ENCODE data around the gene MRM1. TPM values are rescaled to one million over a fixed set of nuclear protein-coding genes. Genes with fewer than 3 reads are reported as not detected.
"Not testable (repeated sequence)": the region's sequence is repeated elsewhere in the genome, so short reads cannot be mapped to it uniquely, and the experiment has no call there.

MRM1 gene
- total RNA-seq, 3 donors from 2014 or later (not counting 1 experiment from before 2014, with no cell fraction given): 1.3 to 2.8 (median 1.7) TPM

DNA sequence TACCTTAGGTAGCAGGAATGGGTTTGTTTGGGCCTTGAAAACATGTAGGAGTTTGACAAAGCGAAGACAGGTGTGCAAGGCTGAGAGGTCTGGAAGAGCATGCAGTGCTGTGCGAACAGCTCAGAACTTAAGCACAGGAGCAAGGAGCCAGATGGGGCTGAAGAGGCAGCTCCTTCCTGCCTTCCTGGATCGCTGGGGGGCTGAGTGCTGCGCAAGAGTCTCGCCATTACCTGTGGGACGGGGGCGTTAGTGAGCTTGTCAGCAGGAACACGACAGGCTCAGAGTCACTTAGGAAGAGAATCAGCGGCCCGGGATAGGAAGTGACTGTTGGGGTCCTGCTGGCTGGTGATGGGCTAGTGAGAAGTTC lies 464 bp upstream of the MRM1 start:
- Mint-ChIP-seq H3K4me3 (peak overlapping the region; percentile 92), H3K27me3 (ENCODE audit: low read depth in 2 of 2) (no peaks in the 10 kb centered on the region), H3K36me3 (no peaks in the 10 kb centered on the region), H3K4me1 (peaks cover 33 to 38% of the 10 kb centered on the region in 2 donors), H3K9me3 (no peaks in the 10 kb centered on the region), H3K27ac (peak overlapping the region; percentile 84 to 93)
- H3K4me1 ChIP-seq (ENCODE audit: control insufficient read depth, insufficient read depth, low read length): peaks cover 28% of the 10 kb centered on the region
- peak in 1 of 2 donors; percentile 61 for DNase-seq
- no peaks in the 10 kb centered on the region for H3K9me3 ChIP-seq (ENCODE audit: control insufficient read depth, insufficient read depth, low read length)
- no peaks in the 10 kb centered on the region for H3K36me3 ChIP-seq (ENCODE audit: control insufficient read depth, insufficient read depth, low read length)
- no peaks in the 10 kb centered on the region for H3K27me3 ChIP-seq (ENCODE audit: control insufficient read depth, insufficient read depth, low read length)
- TF ChIP-seq, protein P1, sequence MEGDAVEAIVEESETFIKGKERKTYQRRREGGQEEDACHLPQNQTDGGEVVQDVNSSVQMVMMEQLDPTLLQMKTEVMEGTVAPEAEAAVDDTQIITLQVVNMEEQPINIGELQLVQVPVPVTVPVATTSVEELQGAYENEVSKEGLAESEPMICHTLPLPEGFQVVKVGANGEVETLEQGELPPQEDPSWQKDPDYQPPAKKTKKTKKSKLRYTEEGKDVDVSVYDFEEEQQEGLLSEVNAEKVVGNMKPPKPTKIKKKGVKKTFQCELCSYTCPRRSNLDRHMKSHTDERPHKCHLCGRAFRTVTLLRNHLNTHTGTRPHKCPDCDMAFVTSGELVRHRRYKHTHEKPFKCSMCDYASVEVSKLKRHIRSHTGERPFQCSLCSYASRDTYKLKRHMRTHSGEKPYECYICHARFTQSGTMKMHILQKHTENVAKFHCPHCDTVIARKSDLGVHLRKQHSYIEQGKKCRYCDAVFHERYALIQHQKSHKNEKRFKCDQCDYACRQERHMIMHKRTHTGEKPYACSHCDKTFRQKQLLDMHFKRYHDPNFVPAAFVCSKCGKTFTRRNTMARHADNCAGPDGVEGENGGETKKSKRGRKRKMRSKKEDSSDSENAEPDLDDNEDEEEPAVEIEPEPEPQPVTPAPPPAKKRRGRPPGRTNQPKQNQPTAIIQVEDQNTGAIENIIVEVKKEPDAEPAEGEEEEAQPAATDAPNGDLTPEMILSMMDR (IDR thresholded peaks at IDR 0.05): no peak
- 17% methylated on average over 10 of the region's 10 CpGs for WGBS (ENCODE audit: insufficient coverage)
- intact Hi-C loops (cut with micrococcal nuclease): loop anchor here (5.0 to 10.0 kb wide), 2 partner anchors 56 to 636 kb away; partner anchors contain the start of gene GGNBP2
- H3K27ac ChIP-seq (ENCODE audit: low read length): peak overlapping the region; percentile 73
- peak in 2 of 3 donors; percentile 8 for ATAC-seq
- peak overlapping the region; percentile 96 for H3K4me3 ChIP-seq (ENCODE audit: low read length)

DNA sequence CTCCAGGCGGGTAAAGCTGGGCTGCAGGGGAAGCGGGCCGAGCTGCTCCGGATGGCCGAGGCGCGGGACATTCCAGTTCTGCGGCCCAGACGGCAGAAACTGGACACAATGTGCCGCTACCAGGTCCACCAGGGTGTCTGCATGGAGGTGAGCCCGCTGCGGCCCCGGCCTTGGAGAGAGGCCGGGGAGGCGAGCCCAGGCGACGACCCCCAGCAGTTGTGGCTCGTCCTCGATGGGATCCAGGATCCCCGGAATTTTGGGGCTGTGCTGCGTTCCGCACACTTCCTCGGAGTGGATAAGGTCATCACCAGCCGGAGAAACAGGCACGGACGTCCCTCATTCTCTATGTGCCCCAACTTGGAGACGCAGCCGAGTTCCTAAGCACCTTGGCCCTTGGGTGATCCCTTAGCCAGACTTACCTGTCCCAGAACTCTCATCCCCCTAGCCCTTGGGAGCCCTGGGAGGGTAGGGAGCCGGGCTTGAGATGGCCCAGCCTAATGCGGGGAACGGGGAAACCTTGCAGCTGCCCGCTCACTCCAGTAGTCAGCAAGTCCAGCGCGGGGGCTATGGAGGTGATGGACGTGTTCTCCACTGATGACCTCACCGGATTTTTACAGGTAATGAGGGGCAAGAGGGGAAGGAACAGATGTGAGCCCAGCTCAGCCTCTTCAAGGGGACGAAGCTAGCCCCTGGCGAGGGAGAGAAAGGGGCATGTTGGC lies 806 bp downstream of the MRM1 start:
- no peaks in the 10 kb centered on the region for H3K27me3 Mint-ChIP-seq (ENCODE audit: low read depth in 2 of 2)
- intact Hi-C loops (cut with micrococcal nuclease): loop anchor here (2.0 to 10.0 kb wide), 4 partner anchors 57 to 771 kb away; partner anchors contain the start of gene GGNBP2
- ATAC-seq (peak in 1 of 3 donors; percentile 1), DNase-seq (peak in 1 of 2 donors; percentile 34)
- Histone ChIP-seq H3K27ac (ENCODE audit: low read length) (no peak overlapping the region), H3K27me3 (ENCODE audit: control insufficient read depth, insufficient read depth, low read length) (no peaks in the 10 kb centered on the region), H3K36me3 (ENCODE audit: control insufficient read depth, insufficient read depth, low read length) (no peaks in the 10 kb centered on the region), H3K9me3 (ENCODE audit: control insufficient read depth, insufficient read depth, low read length) (no peaks in the 10 kb centered on the region), H3K4me3 (ENCODE audit: low read length) (peak overlapping the region; percentile 96), H3K4me1 (ENCODE audit: control insufficient read depth, insufficient read depth, low read length) (peaks cover 28% of the 10 kb centered on the region)
- 1% methylated on average over 38 of the region's 38 CpGs for WGBS (ENCODE audit: insufficient coverage)
- H3K4me1 Mint-ChIP-seq: peaks cover 36 to 41% of the 10 kb centered on the region in 2 donors
- H3K27ac Mint-ChIP-seq: peak overlapping the region; percentile 84 to 93
- no peaks in the 10 kb centered on the region for H3K36me3 Mint-ChIP-seq
- TF ChIP-seq, protein P1 (IDR thresholded peaks at IDR 0.05): no peak
- no peaks in the 10 kb centered on the region for H3K9me3 Mint-ChIP-seq
- H3K4me3 Mint-ChIP-seq: peak overlapping the region; percentile 92

DNA sequence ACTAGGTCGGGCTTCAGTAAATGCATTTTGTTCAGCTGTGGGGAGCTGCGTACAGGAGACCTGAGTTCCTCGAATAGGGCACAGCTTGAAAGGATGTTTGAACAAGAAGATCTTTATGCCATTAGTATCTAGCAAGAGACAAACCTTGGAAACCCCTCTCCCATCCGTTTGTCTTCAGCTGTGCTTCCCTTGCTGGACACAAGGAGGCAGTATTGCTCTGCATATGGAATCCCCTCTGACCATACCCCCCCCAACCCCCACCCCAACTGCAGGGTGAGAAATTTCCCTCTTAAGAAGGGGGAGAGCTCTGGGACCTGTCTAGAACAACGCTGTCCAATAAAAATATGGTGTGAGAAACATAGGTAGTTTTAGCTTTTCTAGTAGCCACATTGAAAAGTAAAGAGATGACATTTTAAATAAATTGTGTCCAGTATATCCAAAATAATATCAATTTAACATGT lies 1.6 kb downstream of the MRM1 start:
- peak; percentile 48 to 89 for DNase-seq
- Histone ChIP-seq H3K4me1 (ENCODE audit: control insufficient read depth, insufficient read depth, low read length) (peaks cover 28% of the 10 kb centered on the region), H3K4me3 (ENCODE audit: low read length) (peak overlapping the region; percentile 96), H3K27ac (ENCODE audit: low read length) (no peak overlapping the region), H3K9me3 (ENCODE audit: control insufficient read depth, insufficient read depth, low read length) (no peaks in the 10 kb centered on the region), H3K27me3 (ENCODE audit: control insufficient read depth, insufficient read depth, low read length) (no peaks in the 10 kb centered on the region), H3K36me3 (ENCODE audit: control insufficient read depth, insufficient read depth, low read length) (no peaks in the 10 kb centered on the region)
- intact Hi-C loops (cut with micrococcal nuclease): loop anchor here (2.0 to 10.0 kb wide), 4 partner anchors 58 to 770 kb away; partner anchors contain the start of gene GGNBP2
- H3K36me3 Mint-ChIP-seq: no peaks in the 10 kb centered on the region
- peak overlapping the region in 1 of 2 donors; percentile 93 for H3K27ac Mint-ChIP-seq
- no peaks in the 10 kb centered on the region for H3K9me3 Mint-ChIP-seq
- peak; percentile 51 to 58 (median 54) for ATAC-seq
- 3% methylated on average over 5 of the region's 5 CpGs for WGBS (ENCODE audit: insufficient coverage)
- H3K27me3 Mint-ChIP-seq (ENCODE audit: low read depth in 2 of 2): no peaks in the 10 kb centered on the region
- TF ChIP-seq, protein P1 (IDR thresholded peaks at IDR 0.05): peak; percentile 91
- peak overlapping the region; percentile 92 for H3K4me3 Mint-ChIP-seq
- peaks cover 36 to 44% of the 10 kb centered on the region in 2 donors for H3K4me1 Mint-ChIP-seq

DNA sequence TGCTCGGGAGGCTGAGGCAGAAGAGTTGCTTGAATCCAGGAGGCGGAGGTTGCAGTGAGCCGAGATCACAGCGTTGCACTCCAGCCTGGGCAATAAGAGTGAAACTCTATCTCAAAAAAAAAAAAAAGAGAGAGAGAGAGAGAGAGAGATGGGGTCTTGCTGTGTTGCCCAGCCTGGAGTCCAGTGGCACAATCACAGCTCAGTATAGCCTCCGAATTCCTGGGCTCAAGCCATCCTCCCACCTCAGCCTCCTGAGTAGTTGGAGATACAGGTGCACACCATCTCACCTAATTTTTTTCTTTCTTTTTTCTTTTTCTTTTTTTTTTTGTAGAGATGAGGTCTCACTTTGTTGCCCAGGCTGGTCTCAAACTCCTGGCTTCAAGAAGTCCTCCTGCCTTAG lies 3.6 kb downstream of the MRM1 start:
- H3K4me3 Mint-ChIP-seq; H3K4me3 ChIP-seq (ENCODE audit: low read length); H3K36me3 ChIP-seq (ENCODE audit: control insufficient read depth, insufficient read depth, low read length); H3K36me3 Mint-ChIP-seq; H3K27me3 ChIP-seq (ENCODE audit: control insufficient read depth, insufficient read depth, low read length); H3K27me3 Mint-ChIP-seq (ENCODE audit: low read depth in 2 of 2); H3K9me3 Mint-ChIP-seq; H3K9me3 ChIP-seq (ENCODE audit: control insufficient read depth, insufficient read depth, low read length); DNase-seq; ATAC-seq; H3K27ac ChIP-seq (ENCODE audit: low read length): not testable (repeated sequence)
- peaks cover 37% of the 10 kb centered on the region for H3K4me1 ChIP-seq (ENCODE audit: control insufficient read depth, insufficient read depth, low read length)
- Mint-ChIP-seq H3K4me1 (peaks cover 36 to 54% of the 10 kb centered on the region in 2 donors), H3K27ac (peak overlapping the region in 1 of 2 donors; percentile 11)
- intact Hi-C loops (cut with micrococcal nuclease): loop anchor here (10.0 kb wide), 1 partner anchor 60 kb away; the partner anchor contains the start of gene GGNBP2
- 100% methylated on average over 5 of the region's 5 CpGs for WGBS (ENCODE audit: insufficient coverage)

All from natural killer cell (primary cell).